ENCODE data around the gene NOC4L. TPM values are rescaled to one million over a fixed set of nuclear protein-coding genes. Genes with fewer than 3 reads are reported as not detected.

Gene NOC4L
- total RNA-seq, 1 donor from 2014 or later, result 36.4 TPM

- DNase-seq (ENCODE audit: low read depth, low spot score), result no peak
- no peak overlapping the region for H3K4me3 Mint-ChIP-seq
- H3K36me3 Mint-ChIP-seq (ENCODE audit: low read depth), result no peaks in the 10 kb centered on the region
- peaks cover 18% of the 10 kb centered on the region for H3K27me3 Mint-ChIP-seq (ENCODE audit: low read depth)
- H3K4me1 Mint-ChIP-seq, result no peaks in the 10 kb centered on the region
- no peak for TF ChIP-seq CTCF (conservative IDR thresholded peaks at IDR 0.05)
- no peak overlapping the region for H3K27ac Mint-ChIP-seq (ENCODE audit: unreplicated experiment)
- peaks cover 4% of the 10 kb centered on the region for H3K9me3 Mint-ChIP-seq
These were observed 17.7 kb downstream of the NOC4L start for GRCh38 chr12:132161796-132162507.

GRCh38 chr12:132162508-132163031 is 18.3 kb downstream of the NOC4L start:
- Mint-ChIP-seq H3K36me3 (ENCODE audit: low read depth) (no peaks in the 10 kb centered on the region), H3K4me1 (no peaks in the 10 kb centered on the region), H3K4me3 (no peak overlapping the region), H3K27me3 (ENCODE audit: low read depth) (peaks cover 18% of the 10 kb centered on the region), H3K27ac (ENCODE audit: unreplicated experiment) (no peak overlapping the region), H3K9me3 (peaks cover 7% of the 10 kb centered on the region)
- no peak for TF ChIP-seq CTCF (conservative IDR thresholded peaks at IDR 0.05)
- DNase-seq (ENCODE audit: low read depth, low spot score), result no peak

- DNase-seq (ENCODE audit: low read depth, low spot score), result no peak
- peaks cover 18% of the 10 kb centered on the region for H3K27me3 Mint-ChIP-seq (ENCODE audit: low read depth)
- H3K4me1 Mint-ChIP-seq, result no peaks in the 10 kb centered on the region
- no peak overlapping the region for H3K4me3 Mint-ChIP-seq
- TF ChIP-seq CTCF (conservative IDR thresholded peaks at IDR 0.05), result no peak
- no peak overlapping the region for H3K27ac Mint-ChIP-seq (ENCODE audit: unreplicated experiment)
- H3K9me3 Mint-ChIP-seq, result peaks cover 7% of the 10 kb centered on the region
- no peaks in the 10 kb centered on the region for H3K36me3 Mint-ChIP-seq (ENCODE audit: low read depth)
These were observed 19.0 kb downstream of the NOC4L start for GRCh38 chr12:132163041-132163910.

- no peak overlapping the region for H3K27ac Mint-ChIP-seq (ENCODE audit: unreplicated experiment)
- no peak for DNase-seq (ENCODE audit: low read depth, low spot score)
- TF ChIP-seq CTCF (conservative IDR thresholded peaks at IDR 0.05), result peak; percentile 46
- H3K9me3 Mint-ChIP-seq, result peaks cover 7% of the 10 kb centered on the region
- no peaks in the 10 kb centered on the region for H3K4me1 Mint-ChIP-seq
- no peaks in the 10 kb centered on the region for H3K36me3 Mint-ChIP-seq (ENCODE audit: low read depth)
- H3K4me3 Mint-ChIP-seq, result no peak overlapping the region
- H3K27me3 Mint-ChIP-seq (ENCODE audit: low read depth), result peaks cover 18% of the 10 kb centered on the region
These were observed 19.6 kb downstream of the NOC4L start for GRCh38 chr12:132163911-132164288.

GRCh38 chr12:132164426-132164825 is 20.2 kb downstream of the NOC4L start:
- Mint-ChIP-seq H3K9me3 (peaks cover 7% of the 10 kb centered on the region), H3K36me3 (ENCODE audit: low read depth) (no peaks in the 10 kb centered on the region), H3K27me3 (ENCODE audit: low read depth) (peaks cover 18% of the 10 kb centered on the region), H3K27ac (ENCODE audit: unreplicated experiment) (no peak overlapping the region), H3K4me3 (no peak overlapping the region), H3K4me1 (no peaks in the 10 kb centered on the region)
- DNase-seq (ENCODE audit: low read depth, low spot score), result no peak
- TF ChIP-seq CTCF (conservative IDR thresholded peaks at IDR 0.05), result no peak

All from neural crest cell (in vitro differentiated cells).